NCI-H526 treated with DMSO at 0.1 percent for 48 hours (cell line): ENCODE results near the gene AKIRIN2.
A peak's percentile ranks its signal among the peaks of the same experiment; 100 is the strongest.
"Not testable (repeated sequence)": the region's sequence is repeated elsewhere in the genome, so short reads cannot be mapped to it uniquely, and the experiment has no call there.

Experiments
- DNase-seq: peaks from one replicate; lab custom pipeline; 2025; lab: John Stamatoyannopoulos, UW

Gene AKIRIN2

GRCh38 chr6:87718662-87719433 lies 16.8 kb upstream of the AKIRIN2 start:
- no peak for DNase-seq

GRCh38 chr6:87716928-87717614 lies 15.0 kb upstream of the AKIRIN2 start:
- DNase-seq: no peak

- no peak for DNase-seq
These were observed 12.2 kb upstream of the AKIRIN2 start for GRCh38 chr6:87714093-87714842.

- not testable (repeated sequence) for DNase-seq
These were observed 10.7 kb upstream of the AKIRIN2 start for GRCh38 chr6:87712713-87713112.

GRCh38 chr6:87710090-87710489 lies 8.1 kb upstream of the AKIRIN2 start:
- no peak for DNase-seq

GRCh38 chr6:87708581-87709427 lies 6.8 kb upstream of the AKIRIN2 start:
- DNase-seq: not testable (repeated sequence)

GRCh38 chr6:87706187-87706966 lies 4.3 kb upstream of the AKIRIN2 start:
- DNase-seq: no peak

- DNase-seq: no peak
These were observed 3.1 kb upstream of the AKIRIN2 start for GRCh38 chr6:87705070-87705691.

- not testable (repeated sequence) for DNase-seq
These were observed 1.0 kb upstream of the AKIRIN2 start for GRCh38 chr6:87703039-87703438.

- DNase-seq: no peak
These were observed 534 bp upstream of the AKIRIN2 start for GRCh38 chr6:87702589-87702945.

- DNase-seq: no peak
These were observed 723 bp downstream of the AKIRIN2 start for GRCh38 chr6:87701344-87701675.

- peak; percentile 63 for DNase-seq
These were observed 1.4 kb downstream of the AKIRIN2 start for GRCh38 chr6:87700397-87701343.

GRCh38 chr6:87699576-87699975 lies 2.5 kb downstream of the AKIRIN2 start:
- no peak for DNase-seq

GRCh38 chr6:87698547-87699006 lies 3.5 kb downstream of the AKIRIN2 start:
- no peak for DNase-seq

- DNase-seq: no peak
These were observed 4.2 kb downstream of the AKIRIN2 start for GRCh38 chr6:87697581-87698546.

GRCh38 chr6:87696817-87697216 lies 5.2 kb downstream of the AKIRIN2 start:
- DNase-seq: not testable (repeated sequence)

GRCh38 chr6:87692086-87692485 lies 9.9 kb downstream of the AKIRIN2 start:
- no peak for DNase-seq

GRCh38 chr6:87690441-87690840 lies 11.6 kb downstream of the AKIRIN2 start:
- no peak for DNase-seq
